Breast epithelium (tissue), 4 donors: ENCODE measurements around the gene GNG10. TPM values are rescaled to one million over a fixed set of nuclear protein-coding genes. Genes with fewer than 3 reads are reported as not detected.

Experiments used
- DNase-seq, 2 donors: peaks; one replicate each; pipeline ENCODE4 v3.0.0-alpha.2; 2019; ENCODE audit warnings: low spot score in 2 of 2
- H3K27ac ChIP-seq, 2 donors: fragments of 200-600 bp; sonication (generic) in 1 of 2; one replicate each; pipeline ENCODE4 v1.5.1; 2016 to 2019; ENCODE audit warnings: mild to moderate bottlenecking in 1 of 2
- H3K27me3 ChIP-seq, 2 donors: fragments of 200-600 bp; sonication (generic) in 1 of 2; one replicate each; pipeline versions ENCODE4 v1.5.1 to v1.6.0; 2017 to 2019; ENCODE audit warnings: control low read depth in 1 of 2, mild to moderate bottlenecking in 1 of 2
- H3K36me3 ChIP-seq: fragments of 200-600 bp; one replicate; pipeline ENCODE4 v1.5.1; 2019
- H3K4me1 ChIP-seq, 2 donors: fragments of 200-600 bp; sonication (generic); one replicate each; pipeline ENCODE4 v1.5.1; 2016 to 2019; ENCODE audit warnings: control low read depth in 1 of 2
- H3K4me3 ChIP-seq, 3 donors: fragments of 200-600 bp; sonication (generic); 1 replicate in 2 of 3; 2 replicates in 1 of 3; pipeline ENCODE4 v1.5.1; 2016 to 2019; ENCODE audit warnings: mild to moderate bottlenecking in 3 of 3, moderate library complexity in 2 of 3
- H3K9me3 ChIP-seq, 2 donors: fragments of 200-600 bp; sonication (generic) in 1 of 2; one replicate each; pipeline ENCODE4 v1.5.1; 2016 to 2019; ENCODE audit warnings: control low read depth in 1 of 2
- POLR2A ChIP-seq: fragments of 450-650 bp; IDR thresholded peaks from one replicate; pipeline ENCODE4 v1.6.1; 2016; ENCODE audit warnings: antibody characterized with exemption, mild to moderate bottlenecking, moderate library complexity
- POLR2AphosphoS5 ChIP-seq, 3 donors: sonication (generic); formaldehyde crosslinking; IDR thresholded peaks; one replicate each; pipeline ENCODE4 v1.6.1; 2017; ENCODE audit warnings: antibody characterized with exemption in 3 of 3
- intact Hi-C: fragments of 100-400 bp; cut with DNase I; formaldehyde crosslinking; loops from one replicate; pipeline ENCODE4 v1.15.1; 2023; ENCODE audit warnings: low total_unique reads
- total RNA-seq, 3 donors: library from RNA; depleted of rRNA; stranded (reverse); fragments of >200 nt; gene quantifications; one replicate each; pipeline ENCODE4 v1.1.0, GENCODE V29; 2016
- TF ChIP-seq, protein P1 (sequence below), 3 donors: fragments of 450-650 bp; IDR thresholded peaks; one replicate each; pipeline ENCODE4 v1.5.1; 2016 to 2017; ENCODE audit warnings: antibody characterized with exemption in 3 of 3, mild to moderate bottlenecking in 3 of 3, moderate library complexity in 3 of 3

The GNG10 gene
- total RNA-seq, 3 donors from 2014 or later = 53.4 to 95.7 (median 91.4) TPM

- TF ChIP-seq POLR2A (no peak), POLR2AphosphoS5 (IDR thresholded peaks at IDR 0.05) (no peak)
- TF ChIP-seq, protein P1, sequence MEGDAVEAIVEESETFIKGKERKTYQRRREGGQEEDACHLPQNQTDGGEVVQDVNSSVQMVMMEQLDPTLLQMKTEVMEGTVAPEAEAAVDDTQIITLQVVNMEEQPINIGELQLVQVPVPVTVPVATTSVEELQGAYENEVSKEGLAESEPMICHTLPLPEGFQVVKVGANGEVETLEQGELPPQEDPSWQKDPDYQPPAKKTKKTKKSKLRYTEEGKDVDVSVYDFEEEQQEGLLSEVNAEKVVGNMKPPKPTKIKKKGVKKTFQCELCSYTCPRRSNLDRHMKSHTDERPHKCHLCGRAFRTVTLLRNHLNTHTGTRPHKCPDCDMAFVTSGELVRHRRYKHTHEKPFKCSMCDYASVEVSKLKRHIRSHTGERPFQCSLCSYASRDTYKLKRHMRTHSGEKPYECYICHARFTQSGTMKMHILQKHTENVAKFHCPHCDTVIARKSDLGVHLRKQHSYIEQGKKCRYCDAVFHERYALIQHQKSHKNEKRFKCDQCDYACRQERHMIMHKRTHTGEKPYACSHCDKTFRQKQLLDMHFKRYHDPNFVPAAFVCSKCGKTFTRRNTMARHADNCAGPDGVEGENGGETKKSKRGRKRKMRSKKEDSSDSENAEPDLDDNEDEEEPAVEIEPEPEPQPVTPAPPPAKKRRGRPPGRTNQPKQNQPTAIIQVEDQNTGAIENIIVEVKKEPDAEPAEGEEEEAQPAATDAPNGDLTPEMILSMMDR (IDR thresholded peaks at IDR 0.05) = no peak
- no peak overlapping the region for H3K27ac ChIP-seq
- no peaks in the 10 kb centered on the region for H3K4me1 ChIP-seq
- H3K4me3 ChIP-seq = no peak overlapping the region
- no peaks in the 10 kb centered on the region for H3K27me3 ChIP-seq
- no peaks in the 10 kb centered on the region for H3K9me3 ChIP-seq
- intact Hi-C loops = no loop called here
- no peak for DNase-seq
- no peaks in the 10 kb centered on the region for H3K36me3 ChIP-seq
These were observed 35.4 kb downstream of the GNG10 start for GRCh38 chr9:111696796-111697195.

GRCh38 chr9:111700776-111701175 is 39.4 kb downstream of the GNG10 start:
- intact Hi-C loops = no loop called here
- H3K4me3 ChIP-seq = no peak overlapping the region
- H3K27ac ChIP-seq = no peak overlapping the region
- no peak for DNase-seq
- H3K36me3 ChIP-seq = no peaks in the 10 kb centered on the region
- H3K27me3 ChIP-seq = no peaks in the 10 kb centered on the region
- H3K9me3 ChIP-seq = no peaks in the 10 kb centered on the region
- TF ChIP-seq, protein P1 (IDR thresholded peaks at IDR 0.05) = no peak
- TF ChIP-seq POLR2AphosphoS5 (IDR thresholded peaks at IDR 0.05) = no peak
- TF ChIP-seq POLR2A = no peak
- no peaks in the 10 kb centered on the region for H3K4me1 ChIP-seq

GRCh38 chr9:111704503-111704902 is 43.1 kb downstream of the GNG10 start:
- intact Hi-C loops = no loop called here
- Histone ChIP-seq H3K4me1 (no peaks in the 10 kb centered on the region), H3K4me3 (no peak overlapping the region), H3K27ac (no peak overlapping the region), H3K9me3 (no peaks in the 10 kb centered on the region), H3K36me3 (no peaks in the 10 kb centered on the region), H3K27me3 (no peaks in the 10 kb centered on the region)
- DNase-seq = no peak
- TF ChIP-seq POLR2A (no peak), POLR2AphosphoS5 (IDR thresholded peaks at IDR 0.05) (no peak)
- TF ChIP-seq, protein P1 (IDR thresholded peaks at IDR 0.05) = no peak

DNA sequence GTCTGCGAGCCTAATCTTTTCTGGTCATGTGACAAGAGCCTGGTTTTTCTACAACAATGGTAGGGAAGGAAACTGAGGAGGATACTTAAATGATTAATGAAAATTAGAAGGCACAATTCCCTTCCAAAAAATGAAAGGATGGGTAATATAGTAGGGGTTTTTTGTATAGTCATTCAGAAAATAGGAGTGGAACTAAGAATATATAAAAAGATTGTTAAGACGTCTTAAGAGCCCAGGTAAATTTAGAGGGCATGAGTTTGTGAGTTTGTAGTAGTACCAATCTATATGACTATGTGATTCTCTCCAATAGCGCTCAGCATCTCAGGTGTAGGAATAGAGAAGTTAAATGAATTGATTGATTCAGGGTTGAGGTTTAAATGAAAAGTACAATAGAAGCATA is 50.1 kb downstream of the GNG10 start:
- H3K9me3 ChIP-seq = no peaks in the 10 kb centered on the region
- intact Hi-C loops = no loop called here
- H3K4me1 ChIP-seq = no peaks in the 10 kb centered on the region
- H3K27me3 ChIP-seq = no peaks in the 10 kb centered on the region
- TF ChIP-seq POLR2A (no peak), POLR2AphosphoS5 (IDR thresholded peaks at IDR 0.05) (no peak)
- TF ChIP-seq, protein P1 (IDR thresholded peaks at IDR 0.05) = no peak
- no peak for DNase-seq
- no peak overlapping the region for H3K4me3 ChIP-seq
- H3K36me3 ChIP-seq = no peaks in the 10 kb centered on the region
- no peak overlapping the region for H3K27ac ChIP-seq

- TF ChIP-seq POLR2A = no peak
- no peak for TF ChIP-seq POLR2AphosphoS5 (IDR thresholded peaks at IDR 0.05)
- TF ChIP-seq, protein P1 (IDR thresholded peaks at IDR 0.05) = no peak
- Histone ChIP-seq H3K9me3 (no peaks in the 10 kb centered on the region), H3K27me3 (no peaks in the 10 kb centered on the region), H3K27ac (no peak overlapping the region), H3K4me3 (no peak overlapping the region), H3K4me1 (no peaks in the 10 kb centered on the region), H3K36me3 (no peaks in the 10 kb centered on the region)
- intact Hi-C loops = no loop called here
- no peak for DNase-seq
These were observed 51.0 kb downstream of the GNG10 start for GRCh38 chr9:111712369-111712768.
